Thyroid gland (tissue), 4 donors: ENCODE data around the gene EME1.
"Not testable (repeated sequence)": the region's sequence is repeated elsewhere in the genome, so short reads cannot be mapped to it uniquely, and the experiment has no call there.

ENCODE experiments used
- CTCF ChIP-seq, 6 experiments: fragments of 200-600 bp in 3 of 6; fragments of 450-650 bp in 3 of 6; sonication (generic) in 3 of 6; IDR thresholded peaks; one replicate each; pipeline ENCODE4 v1.5.1; 2016 to 2019; ENCODE audit warnings: antibody characterized with exemption in 6 of 6, mild to moderate bottlenecking in 2 of 6, inconsistent platforms in 1 of 6, moderate library complexity in 1 of 6
- POLR2A ChIP-seq, 2 donors: fragments of 450-650 bp; IDR thresholded peaks; one replicate each; pipeline ENCODE4 v1.6.1; 2017; ENCODE audit warnings: antibody characterized with exemption in 2 of 2, mild to moderate bottlenecking in 2 of 2, moderate library complexity in 1 of 2

- not testable (repeated sequence) for TF ChIP-seq CTCF, POLR2A (IDR thresholded peaks at IDR 0.05)
These were observed 39.6 kb upstream of the EME1 start for GRCh38 chr17:50333291-50334057.
